Measurements from ENCODE around the gene NUDT22.
A peak's percentile ranks its signal among the peaks of the same experiment; 100 is the strongest.

Gene NUDT22

DNA sequence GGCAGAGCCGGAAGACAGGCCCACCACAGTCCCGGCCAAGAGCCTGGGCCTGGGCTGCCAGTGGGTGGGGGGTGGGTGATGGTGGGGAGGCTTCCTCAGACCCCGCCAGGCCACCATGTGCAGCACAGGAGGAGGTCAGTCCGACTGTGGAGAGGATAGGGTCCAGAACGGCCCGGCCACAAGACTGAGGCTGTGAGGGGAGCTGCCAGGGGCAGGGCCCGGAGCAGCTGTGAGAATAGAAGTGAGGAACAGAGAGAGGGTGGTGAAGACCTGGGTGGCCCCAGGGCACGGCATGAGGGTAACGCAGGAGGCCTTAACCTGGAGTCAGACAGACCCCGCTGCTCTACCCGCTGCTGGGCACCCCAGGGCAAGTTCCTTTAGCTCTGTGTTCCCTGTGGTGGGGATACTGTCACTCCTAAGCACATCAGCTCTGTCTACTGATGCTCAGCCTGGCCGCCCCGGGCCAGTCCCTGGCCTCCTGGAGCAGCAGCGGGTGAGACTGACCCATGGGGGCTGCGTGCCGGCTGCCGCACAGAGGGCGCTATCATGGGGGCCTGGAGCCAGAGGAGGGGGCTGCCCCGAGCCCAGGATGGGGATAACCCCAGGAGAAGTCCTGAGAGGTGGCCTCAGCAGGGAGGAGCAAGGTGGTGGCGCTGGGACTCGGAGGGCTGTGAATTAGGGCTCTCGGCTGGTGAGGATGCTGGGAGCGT, 17.8 kb upstream of the NUDT22 start:
- WGBS (ENCODE audit: extremely low coverage, insufficient coverage, insufficient read length) = no CpG with 5 or more reads among the region's 23 CpGs
- Histone ChIP-seq H2BK5ac (ENCODE audit: low read depth, low read length, poor library complexity) (no peak overlapping the region), H3K79me2 (ENCODE audit: control insufficient read depth, insufficient read depth, low read length, poor library complexity) (no peaks in the 10 kb centered on the region), H3K27me3 (ENCODE audit: insufficient read depth, low read length) (no peaks in the 10 kb centered on the region), H3K23ac (ENCODE audit: low read length) (no peak overlapping the region), H3K27ac (ENCODE audit: low read depth, low read length) (no peak overlapping the region), H3K9ac (ENCODE audit: low read length) (no peak overlapping the region), H3K79me1 (ENCODE audit: low read length) (no peaks in the 10 kb centered on the region), H3K14ac (ENCODE audit: low read length) (no peak overlapping the region), H3K9me3 (ENCODE audit: insufficient read depth, low read depth, low read length) (no peaks in the 10 kb centered on the region), H2BK120ac (ENCODE audit: insufficient read depth, low read length, poor library complexity) (no peak overlapping the region), H3K36me3 (ENCODE audit: control insufficient read depth in 1 of 2, insufficient read depth in 2 of 2, low read length in 2 of 2) (peaks cover 51 to 60% of the 10 kb centered on the region in 2 experiments), H2AFZ (ENCODE audit: insufficient read depth, low read length, poor library complexity) (no peak overlapping the region), H4K8ac (ENCODE audit: low read depth, low read length) (no peak overlapping the region), H2AK5ac (ENCODE audit: low read length) (no peak overlapping the region), H4K91ac (ENCODE audit: low read depth, low read length) (no peak overlapping the region), H3K4ac (ENCODE audit: low read depth, low read length) (no peak overlapping the region), H3K18ac (ENCODE audit: low read length) (no peak overlapping the region), H3K4me2 (ENCODE audit: low read length) (no peak overlapping the region), H4K12ac (ENCODE audit: low read depth, low read length) (peak overlapping the region; percentile 26), H2BK12ac (ENCODE audit: low read length) (no peak overlapping the region), H3K4me3 (ENCODE audit: low read depth, low read length) (no peak overlapping the region), H3K4me1 (ENCODE audit: control insufficient read depth in 1 of 2, insufficient read depth in 2 of 2, low read length in 2 of 2) (peaks cover 0 to 7% of the 10 kb centered on the region in 2 experiments)
- no peak for DNase-seq

DNA sequence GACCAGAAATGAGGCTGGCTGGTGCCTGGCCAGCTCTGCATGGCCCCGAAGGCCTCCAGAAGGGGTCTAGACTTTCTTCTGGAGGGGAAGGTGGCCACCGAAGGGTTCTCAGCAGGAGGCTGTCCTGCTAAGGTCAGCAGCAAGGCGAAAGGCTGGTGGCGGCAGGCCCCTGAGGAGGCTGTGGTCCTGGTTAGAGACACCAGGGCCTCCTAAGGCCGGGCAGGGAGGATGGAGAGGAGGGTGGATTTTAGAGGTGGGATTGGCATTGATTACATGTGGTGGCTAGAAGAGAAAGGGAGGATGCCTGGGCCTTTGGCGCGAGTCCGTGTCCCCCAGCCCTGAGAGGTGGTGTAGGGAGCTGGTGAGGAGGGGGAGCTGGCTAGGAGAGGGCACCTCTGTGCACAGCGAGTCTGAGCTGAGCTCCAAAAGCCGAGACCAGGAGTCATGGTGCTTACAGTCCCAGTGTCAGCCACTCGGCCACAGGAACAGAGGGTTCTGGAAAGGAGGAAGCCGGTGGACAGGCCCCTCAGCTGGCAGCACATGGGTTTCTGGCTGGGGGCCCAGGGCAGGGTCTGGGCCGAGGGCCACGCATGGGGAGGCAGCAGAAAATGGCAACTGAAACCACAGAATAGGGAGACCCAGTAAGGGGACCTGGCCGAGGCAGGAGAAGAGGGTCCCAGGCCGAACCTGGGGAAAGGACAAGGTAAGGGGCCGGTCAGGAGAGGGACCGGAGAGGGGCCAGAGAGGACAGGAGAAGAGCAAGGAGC, 17.1 kb upstream of the NUDT22 start:
- no peak overlapping the region for H2BK5ac ChIP-seq (ENCODE audit: low read depth, low read length, poor library complexity)
- no peak overlapping the region for H2BK120ac ChIP-seq (ENCODE audit: insufficient read depth, low read length, poor library complexity)
- H4K8ac ChIP-seq (ENCODE audit: low read depth, low read length) = no peak overlapping the region
- no peak overlapping the region for H3K9ac ChIP-seq (ENCODE audit: low read length)
- no peaks in the 10 kb centered on the region for H3K27me3 ChIP-seq (ENCODE audit: insufficient read depth, low read length)
- H2BK12ac ChIP-seq (ENCODE audit: low read length) = no peak overlapping the region
- peaks cover 44 to 52% of the 10 kb centered on the region in 2 experiments for H3K36me3 ChIP-seq (ENCODE audit: control insufficient read depth in 1 of 2, insufficient read depth in 2 of 2, low read length in 2 of 2)
- H3K4me2 ChIP-seq (ENCODE audit: low read length) = no peak overlapping the region
- no peak overlapping the region for H3K27ac ChIP-seq (ENCODE audit: low read depth, low read length)
- no peak for DNase-seq
- no peak overlapping the region for H3K14ac ChIP-seq (ENCODE audit: low read length)
- H4K12ac ChIP-seq (ENCODE audit: low read depth, low read length) = no peak overlapping the region
- H3K23ac ChIP-seq (ENCODE audit: low read length) = no peak overlapping the region
- WGBS (ENCODE audit: extremely low coverage, insufficient coverage, insufficient read length) = no CpG with 5 or more reads among the region's 18 CpGs
- no peaks in the 10 kb centered on the region for H3K9me3 ChIP-seq (ENCODE audit: insufficient read depth, low read depth, low read length)
- no peaks in the 10 kb centered on the region for H3K79me1 ChIP-seq (ENCODE audit: low read length)
- no peak overlapping the region for H4K91ac ChIP-seq (ENCODE audit: low read depth, low read length)
- H3K4me3 ChIP-seq (ENCODE audit: low read depth, low read length) = no peak overlapping the region
- H3K4me1 ChIP-seq (ENCODE audit: control insufficient read depth in 1 of 2, insufficient read depth in 2 of 2, low read length in 2 of 2) = peaks cover 0 to 7% of the 10 kb centered on the region in 2 experiments
- no peak overlapping the region for H2AK5ac ChIP-seq (ENCODE audit: low read length)
- no peak overlapping the region for H2AFZ ChIP-seq (ENCODE audit: insufficient read depth, low read length, poor library complexity)
- no peak overlapping the region for H3K4ac ChIP-seq (ENCODE audit: low read depth, low read length)
- no peak overlapping the region for H3K18ac ChIP-seq (ENCODE audit: low read length)
- H3K79me2 ChIP-seq (ENCODE audit: control insufficient read depth, insufficient read depth, low read length, poor library complexity) = no peaks in the 10 kb centered on the region

DNA sequence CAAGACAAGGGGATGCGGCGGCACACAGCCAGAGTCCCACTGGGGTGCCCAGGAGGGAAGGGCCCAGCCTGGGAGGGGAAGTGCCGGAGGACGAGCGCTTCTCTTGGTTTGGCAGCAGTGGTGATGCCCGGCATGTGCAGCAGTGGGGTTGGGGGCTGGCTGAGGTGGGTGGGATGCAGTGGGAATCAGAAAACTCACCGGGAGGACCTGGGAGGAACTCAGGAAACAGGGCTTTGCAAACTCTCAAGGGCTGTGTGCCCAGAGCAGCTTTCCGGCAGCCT, 16.6 kb upstream of the NUDT22 start:
- Histone ChIP-seq H3K9me3 (ENCODE audit: insufficient read depth, low read depth, low read length) (no peaks in the 10 kb centered on the region), H3K4me3 (ENCODE audit: low read depth, low read length) (no peak overlapping the region), H3K14ac (ENCODE audit: low read length) (no peak overlapping the region), H3K4me2 (ENCODE audit: low read length) (no peak overlapping the region), H3K23ac (ENCODE audit: low read length) (no peak overlapping the region), H2AFZ (ENCODE audit: insufficient read depth, low read length, poor library complexity) (no peak overlapping the region), H4K91ac (ENCODE audit: low read depth, low read length) (no peak overlapping the region), H2BK12ac (ENCODE audit: low read length) (no peak overlapping the region), H3K27me3 (ENCODE audit: insufficient read depth, low read length) (no peaks in the 10 kb centered on the region), H2AK5ac (ENCODE audit: low read length) (no peak overlapping the region), H3K4ac (ENCODE audit: low read depth, low read length) (no peak overlapping the region), H3K4me1 (ENCODE audit: control insufficient read depth in 1 of 2, insufficient read depth in 2 of 2, low read length in 2 of 2) (peaks cover 0 to 7% of the 10 kb centered on the region in 2 experiments), H2BK5ac (ENCODE audit: low read depth, low read length, poor library complexity) (no peak overlapping the region), H2BK120ac (ENCODE audit: insufficient read depth, low read length, poor library complexity) (no peak overlapping the region), H4K12ac (ENCODE audit: low read depth, low read length) (no peak overlapping the region), H3K79me1 (ENCODE audit: low read length) (no peaks in the 10 kb centered on the region), H3K18ac (ENCODE audit: low read length) (no peak overlapping the region), H3K9ac (ENCODE audit: low read length) (no peak overlapping the region), H3K79me2 (ENCODE audit: control insufficient read depth, insufficient read depth, low read length, poor library complexity) (no peaks in the 10 kb centered on the region), H4K8ac (ENCODE audit: low read depth, low read length) (no peak overlapping the region), H3K36me3 (ENCODE audit: control insufficient read depth in 1 of 2, insufficient read depth in 2 of 2, low read length in 2 of 2) (peaks cover 38 to 47% of the 10 kb centered on the region in 2 experiments), H3K27ac (ENCODE audit: low read depth, low read length) (no peak overlapping the region)
- no CpG with 5 or more reads among the region's 8 CpGs for WGBS (ENCODE audit: extremely low coverage, insufficient coverage, insufficient read length)
- no peak for DNase-seq

DNA sequence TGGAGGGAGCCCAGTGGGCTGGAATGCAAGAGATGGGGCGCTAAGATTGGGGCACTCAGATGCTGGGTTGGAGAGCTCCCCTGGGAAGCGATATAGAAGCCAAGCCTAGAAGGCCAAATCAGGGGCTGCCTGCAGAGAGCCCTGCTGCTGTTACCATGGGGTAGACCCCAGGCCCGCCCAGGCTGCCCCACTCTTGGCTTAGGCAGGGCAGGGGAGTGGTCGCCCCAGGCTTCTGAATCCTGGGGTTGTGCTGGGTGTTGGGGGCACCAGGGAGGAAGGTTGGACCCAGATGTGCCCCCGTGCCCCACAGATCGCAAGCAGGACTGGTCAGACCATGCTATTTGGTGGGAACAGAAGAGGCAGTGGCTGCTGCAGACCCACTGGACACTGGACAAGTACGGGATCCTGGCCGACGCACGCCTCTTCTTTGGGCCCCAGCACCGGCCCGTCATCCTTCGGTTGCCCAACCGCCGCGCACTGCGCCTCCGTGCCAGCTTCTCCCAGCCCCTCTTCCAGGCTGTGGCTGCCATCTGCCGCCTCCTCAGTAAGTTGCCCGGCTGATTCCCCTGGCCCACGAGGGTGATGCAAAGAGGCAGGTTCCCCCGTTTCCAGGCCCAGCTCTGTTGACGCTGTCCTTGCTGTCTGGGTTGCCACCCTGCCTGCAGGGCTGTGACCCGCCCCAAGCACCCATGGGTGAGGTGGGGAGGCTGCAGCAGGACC, 15.6 kb upstream of the NUDT22 start:
- no peak overlapping the region for H2AFZ ChIP-seq (ENCODE audit: insufficient read depth, low read length, poor library complexity)
- no peaks in the 10 kb centered on the region for H3K9me3 ChIP-seq (ENCODE audit: insufficient read depth, low read depth, low read length)
- H2BK120ac ChIP-seq (ENCODE audit: insufficient read depth, low read length, poor library complexity) = no peak overlapping the region
- no peak overlapping the region for H3K9ac ChIP-seq (ENCODE audit: low read length)
- H2BK12ac ChIP-seq (ENCODE audit: low read length) = no peak overlapping the region
- no peak overlapping the region for H4K12ac ChIP-seq (ENCODE audit: low read depth, low read length)
- WGBS (ENCODE audit: extremely low coverage, insufficient coverage, insufficient read length) = no CpG with 5 or more reads among the region's 24 CpGs
- H3K4me3 ChIP-seq (ENCODE audit: low read depth, low read length) = no peak overlapping the region
- no peak overlapping the region for H4K8ac ChIP-seq (ENCODE audit: low read depth, low read length)
- H3K18ac ChIP-seq (ENCODE audit: low read length) = no peak overlapping the region
- no peak overlapping the region for H4K91ac ChIP-seq (ENCODE audit: low read depth, low read length)
- no peak overlapping the region for H3K4ac ChIP-seq (ENCODE audit: low read depth, low read length)
- no peak overlapping the region for H2AK5ac ChIP-seq (ENCODE audit: low read length)
- no peak overlapping the region for H3K14ac ChIP-seq (ENCODE audit: low read length)
- no peaks in the 10 kb centered on the region for H3K79me2 ChIP-seq (ENCODE audit: control insufficient read depth, insufficient read depth, low read length, poor library complexity)
- no peak for DNase-seq
- no peak overlapping the region for H2BK5ac ChIP-seq (ENCODE audit: low read depth, low read length, poor library complexity)
- H3K79me1 ChIP-seq (ENCODE audit: low read length) = no peaks in the 10 kb centered on the region
- no peak overlapping the region for H3K23ac ChIP-seq (ENCODE audit: low read length)
- H3K27ac ChIP-seq (ENCODE audit: low read depth, low read length) = no peak overlapping the region
- H3K4me1 ChIP-seq (ENCODE audit: control insufficient read depth in 1 of 2, insufficient read depth in 2 of 2, low read length in 2 of 2) = peaks cover 0 to 7% of the 10 kb centered on the region in 2 experiments
- H3K36me3 ChIP-seq (ENCODE audit: control insufficient read depth in 1 of 2, insufficient read depth in 2 of 2, low read length in 2 of 2) = peaks cover 35 to 40% of the 10 kb centered on the region in 2 experiments
- H3K4me2 ChIP-seq (ENCODE audit: low read length) = no peak overlapping the region
- no peaks in the 10 kb centered on the region for H3K27me3 ChIP-seq (ENCODE audit: insufficient read depth, low read length)

Measured in trophoblast cell (in vitro differentiated cells and primary cell).